NCI-H2029 treated with DMSO at 0.1 percent for 48 hours (cell line): ENCODE results near the gene CD300E.
"Not testable (repeated sequence)": the region's sequence is repeated elsewhere in the genome, so short reads cannot be mapped to it uniquely, and the experiment has no call there.

Experiments used
- DNase-seq: peaks from one replicate; lab custom pipeline; 2025; lab: John Stamatoyannopoulos, UW

CD300E gene

DNA sequence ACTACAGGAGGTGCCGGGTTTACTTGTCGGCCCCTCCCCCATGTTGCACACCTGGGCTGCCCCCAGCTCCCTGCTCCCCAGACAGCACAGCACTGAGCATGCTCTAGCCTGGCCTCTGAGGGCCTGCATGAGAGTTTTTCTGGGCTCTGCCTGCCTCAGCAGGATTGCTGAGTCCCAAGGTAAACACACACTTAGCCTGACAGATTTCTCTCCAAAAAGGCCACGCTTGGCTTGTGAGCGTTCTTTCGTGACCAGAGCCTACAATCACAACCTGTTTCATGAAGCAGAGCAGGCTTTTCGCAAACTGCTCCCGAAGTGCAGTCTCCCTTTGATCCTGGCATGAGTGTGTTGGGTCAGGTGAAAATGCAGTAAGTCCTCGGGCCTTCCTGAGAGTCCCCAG is 9.8 kb upstream of the CD300E start:
- DNase-seq, result no peak

DNA sequence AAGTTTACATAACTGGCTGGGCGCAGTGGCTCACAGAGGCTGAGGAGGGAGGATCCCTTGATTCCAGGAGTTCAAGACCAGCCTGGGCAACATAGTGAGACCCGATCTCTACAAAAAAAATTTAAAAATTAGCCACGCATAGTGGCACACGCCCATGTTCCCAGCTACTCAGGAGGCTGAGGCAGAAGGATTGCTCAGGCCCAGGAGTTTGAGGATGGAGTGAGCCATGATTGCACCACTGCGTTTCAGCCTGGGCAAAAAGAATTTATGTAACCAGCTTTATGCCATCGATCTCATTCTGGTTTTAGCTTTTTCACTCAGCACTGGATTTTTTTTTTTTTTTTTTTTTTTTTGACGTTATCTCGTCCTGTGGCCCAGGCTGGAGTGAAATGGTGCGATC is 9.1 kb upstream of the CD300E start:
- DNase-seq, result no peak

DNA sequence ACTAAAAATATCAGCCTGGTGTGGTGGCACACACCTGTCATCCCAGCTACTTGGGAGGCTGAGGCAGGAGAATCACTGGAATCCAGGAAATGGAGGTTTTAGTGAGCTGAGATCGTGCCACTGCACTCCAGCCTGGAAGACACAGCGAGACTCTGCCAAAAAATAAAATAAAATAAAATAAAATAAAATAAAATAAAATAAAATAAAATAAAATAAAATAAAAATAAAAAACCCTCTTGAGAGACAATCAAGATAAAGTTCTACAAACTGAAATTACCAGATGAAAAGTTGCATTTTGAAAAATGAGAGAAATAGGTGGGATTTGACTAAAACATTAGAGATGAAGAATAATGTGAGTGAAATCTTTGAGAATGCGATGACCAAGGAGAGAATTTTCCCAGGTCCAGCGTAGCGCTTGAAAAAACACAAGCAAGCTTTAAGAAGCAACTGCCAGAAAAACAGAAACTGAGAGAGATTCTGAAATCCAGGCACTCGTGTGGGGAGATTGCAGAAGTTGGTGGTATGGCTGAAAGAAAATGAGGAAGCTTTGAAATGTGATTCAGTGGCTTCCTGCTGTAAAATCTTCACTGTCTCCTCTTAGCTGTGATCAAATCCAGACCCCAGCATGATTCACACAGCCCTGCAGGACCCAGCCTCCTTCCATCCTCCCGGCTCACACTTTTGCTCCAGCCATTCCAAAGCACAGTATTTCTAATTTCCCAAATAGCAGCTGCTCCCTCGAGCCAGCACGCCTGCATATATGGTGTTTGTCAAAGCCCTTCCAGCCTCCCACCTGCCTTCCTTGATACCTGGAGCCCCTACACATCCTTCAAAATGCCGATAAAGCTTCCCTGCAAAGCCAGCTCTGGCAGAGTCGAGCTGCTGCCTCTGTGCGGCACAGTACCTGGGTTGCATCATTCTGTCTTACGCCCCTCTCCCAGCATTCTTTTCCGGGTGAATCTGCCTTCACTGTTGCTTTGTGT is 8.2 kb upstream of the CD300E start:
- no peak for DNase-seq

DNA sequence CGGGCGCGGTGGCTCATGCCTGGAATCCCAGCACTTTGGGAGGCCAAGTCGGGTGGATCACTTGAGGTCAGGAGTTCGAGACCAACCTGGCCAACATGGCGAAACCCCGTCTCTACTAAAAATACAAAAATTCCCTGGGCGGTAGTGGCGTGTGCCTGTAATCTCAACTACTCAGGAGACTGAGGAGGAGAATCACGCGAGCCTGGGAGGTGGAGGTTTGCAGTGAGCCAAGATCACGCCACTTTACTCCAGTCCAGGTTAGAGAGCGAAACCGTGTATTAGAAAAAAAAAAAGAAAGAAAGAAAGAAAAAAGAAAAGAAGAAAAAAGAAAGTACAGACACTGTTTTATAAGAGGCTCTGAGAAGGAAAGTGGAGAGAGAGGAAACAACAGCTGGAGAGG is 6.7 kb upstream of the CD300E start:
- not testable (repeated sequence) for DNase-seq

DNA sequence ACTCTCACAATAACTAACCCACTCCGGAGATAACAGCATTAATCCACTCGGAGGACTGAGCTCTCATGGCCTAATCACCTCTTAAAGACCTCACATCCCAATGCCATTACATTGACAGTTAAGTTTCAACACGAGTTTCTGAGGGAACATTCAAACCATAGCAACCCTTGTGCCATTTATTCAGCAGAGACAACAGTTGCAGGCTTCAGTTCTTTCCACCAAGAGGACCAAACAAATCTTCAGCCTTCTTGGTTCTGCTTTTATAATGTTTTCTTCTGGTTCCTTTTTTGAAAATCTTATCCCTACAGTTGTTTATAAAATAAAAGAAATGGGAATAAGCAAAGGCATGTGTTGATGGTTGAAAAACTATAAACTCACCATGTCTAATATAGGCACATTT is 2.1 kb upstream of the CD300E start:
- no peak for DNase-seq

DNA sequence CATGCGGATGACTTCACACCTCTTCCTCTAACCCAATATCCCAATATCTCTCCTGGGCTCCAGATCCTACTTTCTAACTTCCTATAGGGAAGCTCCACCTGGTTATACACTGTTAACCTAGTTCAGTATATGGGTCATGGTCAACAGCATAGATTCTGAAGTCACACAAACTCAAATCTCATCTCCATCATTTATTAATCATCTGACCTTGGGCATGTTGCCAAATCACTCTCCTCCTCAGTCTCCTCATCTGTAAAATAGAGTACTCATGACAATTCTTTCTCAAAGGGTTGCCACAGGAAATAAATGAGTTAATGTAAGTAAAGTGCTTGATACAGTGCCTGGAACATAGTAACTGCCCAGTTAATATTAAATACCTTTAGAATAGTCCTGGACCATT is 593 bp upstream of the CD300E start:
- DNase-seq, result no peak

DNA sequence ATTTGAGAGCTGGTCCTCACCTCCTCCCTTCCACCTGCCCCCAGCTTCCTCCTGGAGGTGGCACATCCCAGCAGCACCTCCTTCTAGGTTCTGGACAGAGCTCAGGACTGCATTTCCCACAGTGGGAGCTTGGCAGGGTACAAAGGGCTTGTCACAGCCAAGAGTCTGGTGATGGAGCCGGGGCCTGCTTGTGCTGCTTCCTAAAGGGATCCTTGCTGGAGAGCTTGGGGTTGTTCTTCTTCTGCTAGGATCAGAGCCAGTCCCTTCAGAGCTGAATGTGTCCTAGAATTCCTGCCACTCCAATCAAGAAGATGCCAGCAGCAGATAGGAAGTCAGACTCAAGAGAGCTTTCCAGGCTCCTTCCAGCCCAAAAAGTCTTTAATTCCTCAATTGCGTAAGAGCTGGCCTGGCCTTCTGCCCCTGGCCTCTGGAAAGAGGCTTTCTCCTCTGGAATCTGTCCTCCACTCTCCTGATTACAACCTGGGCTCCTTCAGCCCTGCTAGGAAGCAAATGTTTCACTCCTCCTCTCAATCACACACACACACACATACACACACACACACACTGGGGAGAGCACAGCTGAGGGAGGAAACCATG is 4.4 kb downstream of the CD300E start:
- DNase-seq, result no peak

DNA sequence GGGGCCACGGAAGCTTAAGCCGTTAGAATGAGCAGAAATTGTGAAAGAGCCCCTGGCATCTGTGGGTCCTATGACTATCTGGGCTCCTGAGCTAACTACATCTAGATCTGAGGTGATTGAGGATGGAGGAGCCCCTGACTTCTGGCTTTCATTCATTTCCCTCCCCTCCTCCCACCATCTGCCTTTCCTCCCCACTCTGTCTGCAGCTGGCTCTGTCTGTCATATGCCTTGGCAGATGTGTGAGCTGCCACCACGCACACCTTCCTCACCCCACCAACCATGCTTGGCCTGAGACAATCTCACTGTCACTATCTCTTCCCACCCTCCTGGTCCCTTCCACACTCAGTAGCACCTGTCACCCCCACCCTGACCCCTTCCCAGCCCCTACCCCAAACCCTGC is 5.1 kb downstream of the CD300E start:
- no peak for DNase-seq

DNA sequence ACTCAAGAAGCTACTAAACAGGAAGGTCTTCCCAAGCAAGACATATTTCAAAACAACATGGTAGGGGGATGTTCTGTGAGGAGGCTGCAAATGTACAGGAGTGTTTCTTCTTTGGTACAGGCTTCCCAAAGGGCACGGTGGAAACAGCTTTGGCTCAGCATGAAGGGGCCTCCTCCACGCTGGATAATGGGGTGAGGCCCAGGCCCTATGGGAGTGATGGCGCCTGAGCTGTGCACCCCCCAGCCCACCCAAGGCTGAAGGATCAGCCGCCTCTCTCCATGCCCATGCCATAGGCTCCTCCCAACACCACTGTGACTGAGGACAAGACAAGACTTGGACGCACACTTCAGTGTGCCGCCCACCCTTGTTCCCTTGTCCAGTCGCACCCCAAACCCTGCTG is 6.8 kb downstream of the CD300E start:
- no peak for DNase-seq

DNA sequence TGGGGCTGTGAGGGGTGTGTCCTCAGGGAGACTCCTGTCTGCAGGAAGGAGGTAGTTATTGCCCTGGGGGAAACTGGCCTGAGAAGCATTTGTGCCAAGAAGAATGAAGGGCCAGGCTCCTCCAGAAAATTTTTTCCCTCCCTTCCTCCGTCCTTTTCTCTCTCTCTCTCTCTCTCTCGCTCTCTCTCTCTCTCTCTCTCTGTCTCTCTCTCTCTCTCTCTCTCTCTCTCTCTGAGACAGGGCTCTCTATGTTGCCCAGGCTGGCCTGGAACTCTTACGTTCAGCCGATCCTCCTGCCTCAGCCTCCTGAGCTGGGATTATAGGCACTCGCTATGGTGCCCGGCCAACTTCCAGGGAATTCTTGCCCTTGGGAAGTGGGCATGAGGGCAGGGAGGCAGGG is 11.5 kb downstream of the CD300E start:
- no peak for DNase-seq

DNA sequence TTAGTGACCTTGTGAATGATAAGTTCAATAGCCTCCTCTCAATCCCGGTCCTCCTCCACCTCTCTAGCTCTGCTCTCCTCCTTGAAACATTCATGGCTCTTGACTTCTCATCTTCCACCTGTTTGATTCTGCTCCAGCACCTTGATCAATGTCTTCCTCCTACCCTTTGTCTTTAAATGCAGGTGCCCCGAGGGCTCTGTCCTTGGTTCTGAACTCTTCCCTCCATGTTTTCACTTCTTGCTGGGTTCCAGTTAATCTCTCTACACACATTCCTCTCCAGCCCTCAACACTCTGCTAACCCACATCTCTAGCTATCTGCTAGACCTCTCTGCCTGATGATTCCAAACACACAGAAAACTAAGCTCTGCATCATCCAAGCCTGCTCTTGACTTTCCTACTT is 13.4 kb downstream of the CD300E start:
- DNase-seq, result no peak

DNA sequence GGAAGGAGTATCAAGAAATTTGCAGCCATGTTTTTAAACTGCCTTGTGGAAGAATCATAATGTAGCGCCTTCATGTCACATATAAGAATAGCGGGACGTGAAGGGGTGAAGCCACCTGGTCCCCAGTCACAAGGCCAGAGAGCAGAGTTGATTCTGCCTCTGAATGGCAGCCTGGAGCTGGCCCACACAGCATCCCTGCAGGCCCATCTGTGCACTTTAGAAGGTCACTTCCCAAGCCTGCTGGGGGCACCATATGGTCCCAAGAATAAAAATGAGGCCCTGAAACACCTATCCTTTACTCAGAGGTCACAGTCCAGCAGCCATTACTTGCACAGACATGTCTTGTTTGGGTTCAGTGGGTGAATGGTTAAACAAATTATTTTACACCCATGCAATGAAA is 15.0 kb downstream of the CD300E start:
- no peak for DNase-seq

DNA sequence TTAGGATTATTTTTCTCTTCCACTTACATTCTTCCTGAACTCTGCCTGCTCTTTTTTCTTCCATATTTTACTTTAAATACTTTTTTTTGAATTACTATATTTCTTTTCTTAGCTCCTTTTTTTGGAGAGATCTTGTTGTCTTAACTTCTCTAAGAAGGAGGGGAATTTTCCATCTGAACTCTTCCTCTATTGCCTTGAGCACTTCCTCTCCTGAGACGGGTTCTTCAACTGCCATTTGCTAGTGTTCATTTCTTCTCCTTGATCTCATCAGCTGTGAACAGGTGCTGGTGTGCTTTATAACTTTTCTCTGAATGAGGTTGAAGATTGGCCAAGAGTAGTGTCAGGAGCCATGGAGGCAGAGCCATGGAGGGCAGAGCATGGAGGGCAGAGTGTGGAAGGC is 16.3 kb downstream of the CD300E start:
- no peak for DNase-seq

DNA sequence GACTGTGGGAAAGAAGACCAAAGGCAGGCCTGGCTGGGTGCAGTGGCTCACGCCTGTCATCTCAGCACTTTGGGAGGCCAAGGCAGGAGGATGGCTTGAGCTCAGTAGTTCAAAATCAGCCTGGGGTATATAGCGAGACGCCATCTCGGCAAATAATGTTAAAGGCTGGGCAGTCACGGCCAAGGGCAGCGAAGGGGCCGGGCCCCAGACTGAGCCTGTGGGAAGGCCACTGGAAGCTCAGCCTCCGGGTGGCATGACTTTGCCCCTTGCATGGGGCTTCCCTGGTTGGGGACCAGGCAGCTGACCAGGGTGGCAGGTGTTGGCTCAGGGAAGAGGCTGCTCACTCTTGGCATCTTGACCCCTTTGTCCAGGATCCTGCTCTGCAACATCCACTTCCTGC is 17.5 kb downstream of the CD300E start:
- no peak for DNase-seq

DNA sequence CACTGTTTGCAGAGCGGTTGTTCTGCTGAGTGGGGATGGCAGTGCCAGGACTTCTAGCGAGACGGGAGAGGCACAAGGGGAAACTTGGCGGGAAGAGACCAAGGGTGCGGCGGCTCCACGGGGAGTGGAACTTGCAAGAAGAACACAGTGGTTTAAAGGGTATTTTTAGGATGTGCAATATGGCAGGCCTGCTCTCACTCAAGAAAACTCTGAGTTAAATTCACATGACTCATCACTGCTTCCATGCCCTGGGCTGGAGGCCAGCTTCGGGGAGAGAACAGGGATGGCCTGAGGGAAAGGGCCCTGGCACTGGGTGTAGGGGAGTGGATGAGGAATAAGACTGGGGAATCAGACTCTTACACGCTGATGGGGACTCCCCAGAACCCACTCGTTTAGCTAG is 18.2 kb downstream of the CD300E start:
- DNase-seq, result no peak

DNA sequence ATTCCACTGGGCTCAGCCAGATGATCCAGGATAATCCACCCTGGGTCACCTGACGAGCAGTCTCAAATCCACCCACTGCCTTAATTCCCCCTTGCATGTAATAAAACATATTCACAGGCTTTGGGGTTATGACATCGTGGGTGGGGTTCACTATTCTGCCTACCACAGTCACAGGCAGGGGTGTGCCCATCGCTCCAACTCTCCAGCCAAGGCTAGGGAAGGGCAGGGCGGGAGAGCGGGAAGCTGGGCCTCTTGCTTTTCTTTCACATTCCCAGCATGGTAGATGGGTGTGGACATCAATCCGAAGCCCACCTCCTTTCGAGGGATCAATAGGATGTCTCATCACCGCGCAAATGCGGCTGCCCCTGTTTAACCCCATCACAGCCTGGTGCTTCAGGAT is 18.8 kb downstream of the CD300E start:
- no peak for DNase-seq

DNA sequence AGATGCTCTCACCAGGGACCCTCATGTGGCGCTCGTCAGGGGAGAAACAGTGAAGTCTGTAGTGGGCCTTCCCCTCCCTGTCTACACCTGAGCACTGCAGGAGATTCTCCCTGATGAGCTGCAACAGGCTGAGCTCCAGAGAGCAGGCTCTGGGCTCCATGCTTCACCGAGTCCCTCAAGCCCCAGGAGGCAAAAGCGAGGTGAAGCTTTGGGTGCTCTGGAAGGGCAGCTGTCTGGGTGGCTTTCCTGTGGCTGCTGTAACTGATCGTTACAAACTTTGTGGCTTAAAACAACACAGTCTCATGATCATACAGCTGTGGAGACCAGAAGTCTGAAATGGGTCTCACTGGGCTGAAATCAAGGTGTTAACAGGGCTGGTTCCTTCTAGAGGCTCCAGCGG is 19.3 kb downstream of the CD300E start:
- no peak for DNase-seq

DNA sequence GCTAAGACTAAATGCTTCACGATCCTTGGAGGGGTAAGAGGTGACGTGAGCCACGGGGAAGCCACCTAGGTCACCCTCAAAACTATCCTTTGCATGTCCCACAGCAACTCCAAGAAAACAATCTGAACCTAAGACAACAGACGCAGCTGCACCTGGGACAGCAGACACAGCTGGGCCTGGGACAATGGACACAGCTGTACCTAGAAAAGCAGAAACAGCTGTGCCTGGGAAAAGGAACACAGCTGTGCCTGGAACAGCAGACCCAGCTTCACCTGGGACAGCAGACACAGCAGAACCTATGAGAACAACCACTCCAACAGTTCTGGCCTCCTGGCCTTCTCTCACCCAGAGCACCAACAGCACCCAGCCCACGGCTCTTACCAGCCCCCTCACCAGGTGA is 19.8 kb downstream of the CD300E start:
- no peak for DNase-seq

DNA sequence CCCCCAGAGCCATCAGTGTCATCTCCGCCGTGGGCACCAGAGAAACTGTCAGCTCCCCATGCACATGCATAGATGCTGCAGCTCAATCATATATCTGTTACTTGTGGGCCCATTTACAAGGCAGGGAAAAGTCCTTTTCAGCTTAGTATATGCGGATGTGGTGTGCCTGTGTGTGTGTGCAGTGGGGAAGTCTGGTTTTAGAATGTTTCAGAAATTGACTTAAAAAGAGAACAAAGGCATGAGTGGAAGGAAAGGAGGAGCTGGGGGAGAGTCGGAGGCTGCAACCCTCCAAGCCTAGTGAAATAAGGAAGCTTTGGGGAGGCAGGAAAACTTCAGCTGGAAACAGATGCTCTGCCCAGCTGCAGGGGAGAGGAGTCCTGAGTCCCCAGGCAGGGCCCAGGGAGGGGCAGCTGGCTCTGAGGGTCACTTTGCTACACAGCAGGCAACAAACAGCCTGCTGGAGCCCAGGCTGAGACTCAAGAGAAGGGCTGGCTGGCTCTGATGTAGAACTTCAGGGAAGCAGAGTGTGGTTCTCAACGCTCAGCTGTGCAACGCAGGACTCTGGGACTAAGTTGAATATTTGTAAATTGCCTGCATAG is 20.4 kb downstream of the CD300E start:
- no peak for DNase-seq

DNA sequence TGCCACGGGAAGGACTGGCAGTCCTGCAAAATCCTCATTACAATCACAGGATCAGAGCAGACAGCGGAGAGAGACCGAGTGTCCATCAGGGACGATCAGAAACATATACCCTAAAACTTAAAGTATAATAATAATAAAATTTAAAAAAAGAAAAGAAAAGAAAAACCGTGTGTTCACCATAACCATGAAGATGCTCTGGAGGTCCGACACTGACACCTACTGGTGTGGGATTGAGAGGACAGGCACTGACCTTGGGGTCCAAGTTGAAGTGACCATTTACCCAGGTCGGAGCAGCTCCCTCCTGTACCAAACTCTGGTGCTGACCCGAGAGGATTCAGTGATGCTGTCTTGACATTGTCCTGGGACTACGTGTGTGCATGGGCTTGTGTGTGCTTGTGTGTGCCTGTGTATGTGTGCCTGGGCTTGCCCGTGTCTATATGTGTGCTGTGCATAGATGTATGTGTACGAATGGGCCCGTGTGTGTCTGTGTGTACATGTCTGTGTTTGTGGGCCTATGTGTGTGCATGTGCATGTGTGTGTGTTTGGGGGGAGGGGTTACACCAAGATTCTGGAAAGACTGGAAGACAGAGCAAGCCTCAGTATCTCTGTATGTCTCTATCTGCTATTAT is 21.5 kb downstream of the CD300E start:
- DNase-seq, result no peak

DNA sequence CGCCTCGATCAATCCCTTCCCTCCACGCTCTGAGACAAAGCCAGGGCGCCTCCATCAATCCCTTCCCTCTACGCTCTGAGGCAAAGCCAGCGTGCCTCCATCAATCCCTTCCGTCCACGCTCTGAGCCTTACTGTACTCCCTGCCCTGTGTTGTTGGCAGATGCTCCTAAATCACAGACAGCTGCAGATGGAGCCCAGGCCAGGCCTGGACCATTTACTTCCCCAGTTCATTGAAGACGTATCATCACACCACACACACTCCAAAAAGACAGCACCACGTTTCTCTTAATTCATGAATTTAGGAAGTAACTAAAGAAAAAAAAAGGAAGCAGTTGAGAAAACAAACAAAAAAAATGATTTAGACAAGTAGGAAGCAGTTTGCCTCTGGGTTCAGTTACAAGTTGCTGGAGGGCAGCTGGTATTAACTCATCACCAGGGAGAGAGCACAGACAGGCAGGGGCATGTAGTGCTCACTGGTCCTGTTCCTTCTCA is 24.0 kb downstream of the CD300E start:
- DNase-seq, result no peak

DNA sequence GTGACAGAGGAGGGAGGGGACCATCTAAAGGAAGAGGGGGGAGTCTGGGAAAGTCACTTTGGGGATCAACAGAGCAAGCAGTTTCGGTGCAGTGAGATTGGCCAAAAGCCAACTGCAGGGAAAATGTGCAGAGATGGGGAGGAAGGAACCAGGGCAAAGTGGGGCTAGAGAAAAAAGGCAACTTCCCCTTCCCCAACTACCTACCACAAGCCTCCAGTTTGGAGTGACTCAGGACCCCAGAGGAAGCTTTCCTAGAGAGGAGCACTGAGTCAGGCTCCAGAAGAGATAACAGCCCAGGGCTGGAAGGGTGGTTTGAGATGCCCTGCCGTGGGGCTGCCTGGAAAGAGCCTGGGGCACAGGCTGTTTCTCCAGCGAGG is 24.5 kb downstream of the CD300E start:
- DNase-seq, result no peak
